Stimulated activated CD4-positive, alpha-beta T cell treated with anti-CD3 and anti-CD28 coated beads, Interleukin-1b, Interleukin-23, amount 100 ng/mL, for 4 hours (primary cell): ENCODE results near the gene ASB13.

Experiments
- DNase-seq, 2 donors: peaks; one replicate each; pipeline ENCODE4 v3.0.0-alpha.2; 2020; ENCODE audit warnings: low read depth in 2 of 2

ASB13 gene

GRCh38 chr10:5589011-5589660 is 77.3 kb downstream of the ASB13 start:
- no peak for DNase-seq
